NCI-H2081 (cell line): ENCODE results near the gene USE1.

ENCODE experiments used
- DNase-seq, 2 experiments: peaks; one replicate each; lab custom pipeline; 2025; lab: John Stamatoyannopoulos, UW

Gene USE1

DNA sequence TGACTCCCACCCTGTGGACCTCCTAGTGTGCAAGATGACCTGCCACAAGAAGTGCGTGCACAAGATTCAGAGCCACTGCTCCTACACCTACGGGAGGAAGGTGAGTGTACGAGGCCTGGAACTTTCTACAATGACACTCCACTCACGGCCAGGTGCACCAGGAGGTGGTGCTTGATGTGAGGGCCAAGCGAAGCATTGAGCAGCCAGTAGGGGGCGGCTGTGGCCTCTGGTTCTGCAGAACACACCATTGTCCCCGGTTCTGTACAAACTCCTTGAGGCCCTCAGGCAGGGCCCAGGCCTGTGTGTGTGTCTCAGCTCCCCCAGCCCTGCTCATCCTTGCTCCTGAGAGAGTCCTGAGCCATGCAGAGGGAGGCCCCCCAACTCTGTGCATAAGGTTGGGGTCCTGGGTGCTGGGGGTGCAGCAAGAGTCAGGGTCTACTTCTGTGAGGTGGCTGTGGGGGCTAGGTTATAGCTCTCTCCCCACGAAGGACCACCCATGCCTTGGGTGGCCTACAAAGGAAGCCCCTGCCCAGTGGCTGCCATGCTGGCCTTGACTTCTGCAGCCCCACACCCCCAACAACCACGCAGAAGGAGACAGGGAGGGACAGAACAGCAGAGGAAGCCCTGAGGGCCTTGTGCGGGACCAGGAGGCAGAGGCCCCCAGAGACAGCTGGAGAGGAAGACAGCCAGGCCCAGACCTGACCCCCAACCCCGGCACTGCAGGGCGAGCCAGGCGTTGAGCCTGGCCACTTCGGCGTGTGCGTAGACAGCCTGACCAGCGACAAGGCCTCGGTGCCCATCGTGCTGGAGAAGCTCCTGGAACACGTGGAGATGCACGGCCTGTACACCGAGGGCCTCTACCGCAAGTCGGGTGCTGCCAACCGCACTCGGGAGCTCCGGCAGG lies 9.7 kb upstream of the USE1 start:
- peak in 1 of 2 experiments; percentile 29 for DNase-seq

DNA sequence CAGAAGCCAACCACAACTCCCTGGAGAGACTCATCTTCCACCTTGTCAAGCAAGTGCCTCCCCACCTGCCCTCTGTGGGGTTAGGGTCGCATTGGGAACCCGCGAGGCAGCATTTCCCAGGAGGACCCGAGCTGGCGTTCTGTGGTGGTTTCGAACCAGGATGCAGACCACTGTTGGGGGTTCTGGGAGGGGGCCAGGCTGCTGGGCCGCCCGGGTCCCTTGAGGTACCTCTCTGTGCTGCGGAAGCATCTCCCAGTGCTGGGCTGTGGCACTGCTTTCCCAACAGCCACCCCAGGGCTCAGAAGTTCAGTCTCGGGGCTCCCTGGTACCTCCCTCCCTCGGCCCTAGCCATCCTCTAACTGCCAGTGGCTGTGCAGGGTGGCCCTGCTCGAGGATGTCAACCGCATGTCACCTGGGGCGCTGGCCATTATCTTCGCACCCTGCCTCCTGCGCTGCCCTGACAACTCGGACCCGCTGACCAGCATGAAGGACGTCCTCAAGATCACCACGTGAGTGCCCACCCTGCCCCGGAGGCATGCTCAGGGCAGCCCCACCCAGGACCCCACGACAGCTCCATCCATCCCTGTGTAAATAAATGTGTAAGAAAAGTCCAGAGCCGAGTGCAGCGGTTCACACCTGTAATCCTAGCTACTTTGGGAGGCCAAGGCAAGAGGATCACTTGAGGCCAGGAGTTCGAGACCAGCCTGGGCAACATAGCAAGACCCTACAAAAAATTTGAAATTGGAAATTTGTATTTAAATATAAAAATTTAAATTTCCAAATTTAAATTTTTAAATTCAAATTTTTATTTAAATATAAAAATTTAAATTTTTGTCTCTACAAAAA lies 8.2 kb upstream of the USE1 start:
- DNase-seq: no peak

DNA sequence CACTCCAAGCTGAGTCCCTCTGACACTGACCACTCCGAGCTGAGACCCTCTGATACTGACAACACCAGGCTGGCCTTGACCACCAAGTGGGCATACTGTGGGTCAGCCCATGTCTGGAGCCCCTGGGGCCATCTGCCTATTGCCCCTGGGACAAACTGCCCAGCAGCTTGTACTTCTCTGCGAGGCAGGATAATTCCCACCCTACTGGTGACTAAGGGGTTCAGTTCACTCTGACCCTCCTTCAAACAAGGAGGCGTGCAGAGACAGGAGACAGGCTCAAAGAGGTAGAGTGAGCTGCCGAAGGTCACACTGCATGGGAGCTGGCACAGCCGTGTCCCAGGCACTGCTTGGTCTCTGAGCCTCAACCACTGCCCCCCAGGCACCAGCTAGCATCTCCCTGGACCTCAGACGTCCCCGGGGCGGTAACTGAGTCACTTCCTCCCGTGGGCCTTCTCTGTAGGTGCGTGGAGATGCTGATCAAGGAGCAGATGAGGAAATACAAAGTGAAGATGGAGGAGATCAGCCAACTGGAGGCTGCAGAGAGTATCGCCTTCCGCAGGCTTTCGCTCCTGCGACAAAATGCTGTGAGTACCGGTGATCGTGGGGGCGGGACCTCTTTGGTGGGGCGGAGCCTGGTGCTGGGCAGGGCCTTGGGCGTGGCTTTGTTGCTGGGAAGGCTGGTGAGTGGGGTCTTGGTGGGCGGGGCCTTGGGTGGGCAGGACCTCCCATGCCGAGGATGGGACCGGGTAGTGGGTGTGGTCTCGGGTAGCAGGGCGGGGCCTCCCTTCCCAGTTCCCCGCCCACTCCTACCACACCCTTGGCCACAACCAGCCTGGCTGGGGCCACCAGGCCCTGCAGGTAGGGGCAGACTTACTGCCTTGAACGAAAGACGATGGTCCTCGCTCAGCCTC lies 5.8 kb upstream of the USE1 start:
- no peak for DNase-seq

DNA sequence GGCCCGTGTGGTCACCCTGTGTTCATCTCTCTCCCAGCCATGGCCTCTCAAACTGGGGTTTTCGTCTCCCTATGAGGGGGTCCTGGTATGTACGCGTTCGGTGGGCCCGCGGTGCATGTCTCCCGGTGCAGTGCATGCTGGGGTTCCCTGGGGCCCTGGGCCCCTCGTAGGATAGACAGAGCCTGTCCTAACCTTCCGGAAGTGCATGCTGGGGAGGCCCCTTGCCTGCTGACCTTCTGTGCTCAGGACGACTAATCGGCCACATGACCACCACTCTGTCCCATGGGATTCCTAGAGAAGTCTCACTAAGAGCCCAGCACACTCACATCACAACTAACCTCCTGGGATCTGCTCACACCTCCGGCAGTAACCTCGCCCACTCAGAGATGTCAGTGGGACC lies 4.9 kb upstream of the USE1 start:
- no peak for DNase-seq

DNA sequence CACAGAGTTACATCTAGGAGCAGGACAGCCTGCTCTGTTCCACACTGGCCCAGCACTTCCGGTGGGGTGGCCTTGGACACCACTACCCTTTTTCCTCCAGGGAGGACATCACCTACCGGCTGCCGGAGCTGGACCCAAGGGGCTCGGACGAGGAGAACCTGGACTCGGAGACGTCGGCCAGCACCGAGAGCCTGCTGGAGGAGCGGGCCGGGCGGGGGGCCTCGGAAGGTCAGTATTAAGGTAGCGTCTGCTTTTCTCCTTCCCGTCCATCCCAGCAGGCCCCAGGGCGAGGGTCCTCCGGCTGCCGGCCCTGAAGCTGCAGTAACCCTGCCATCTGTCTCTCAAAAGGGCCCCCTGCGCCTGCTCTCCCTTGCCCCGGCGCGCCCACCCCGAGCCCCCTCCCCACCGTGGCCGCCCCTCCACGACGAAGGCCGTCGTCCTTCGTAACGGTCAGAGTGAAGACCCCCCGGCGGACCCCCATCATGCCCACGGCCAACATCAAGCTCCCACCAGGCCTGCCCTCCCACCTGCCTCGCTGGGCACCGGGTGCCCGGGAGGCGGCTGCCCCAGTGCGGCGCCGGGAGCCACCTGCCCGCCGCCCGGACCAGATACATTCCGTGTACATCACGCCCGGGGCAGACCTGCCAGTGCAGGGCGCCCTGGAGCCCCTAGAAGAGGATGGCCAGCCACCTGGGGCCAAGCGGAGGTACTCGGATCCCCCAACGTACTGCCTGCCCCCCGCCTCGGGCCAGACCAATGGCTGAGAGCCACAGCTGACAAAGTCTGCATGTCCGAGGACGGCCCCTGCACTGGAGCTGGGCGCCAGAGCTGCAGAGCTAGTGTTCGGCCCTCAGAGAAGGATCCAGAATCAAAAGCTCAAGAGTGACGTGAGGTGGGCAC lies 3.4 kb upstream of the USE1 start:
- no peak for DNase-seq

DNA sequence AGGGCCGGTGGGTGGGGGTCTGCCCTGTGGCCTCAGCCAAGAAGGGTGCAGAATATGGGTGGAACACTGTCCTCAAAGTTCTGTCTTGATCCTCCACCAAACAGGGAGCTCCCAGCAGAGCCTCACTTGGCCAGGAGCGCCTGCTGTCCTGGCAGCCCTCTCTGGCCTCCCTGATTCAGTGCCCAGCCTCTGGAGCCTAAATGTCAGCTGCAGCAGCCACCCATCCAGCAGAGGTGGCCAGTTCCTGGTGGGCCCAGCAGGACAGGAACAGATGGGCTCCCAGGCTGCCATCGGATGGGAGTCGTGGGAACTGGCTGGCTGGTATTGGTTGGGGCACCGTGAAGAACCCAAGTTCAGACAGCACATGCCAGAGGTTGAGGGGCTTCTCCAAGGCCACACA lies 1.8 kb upstream of the USE1 start:
- DNase-seq: no peak

DNA sequence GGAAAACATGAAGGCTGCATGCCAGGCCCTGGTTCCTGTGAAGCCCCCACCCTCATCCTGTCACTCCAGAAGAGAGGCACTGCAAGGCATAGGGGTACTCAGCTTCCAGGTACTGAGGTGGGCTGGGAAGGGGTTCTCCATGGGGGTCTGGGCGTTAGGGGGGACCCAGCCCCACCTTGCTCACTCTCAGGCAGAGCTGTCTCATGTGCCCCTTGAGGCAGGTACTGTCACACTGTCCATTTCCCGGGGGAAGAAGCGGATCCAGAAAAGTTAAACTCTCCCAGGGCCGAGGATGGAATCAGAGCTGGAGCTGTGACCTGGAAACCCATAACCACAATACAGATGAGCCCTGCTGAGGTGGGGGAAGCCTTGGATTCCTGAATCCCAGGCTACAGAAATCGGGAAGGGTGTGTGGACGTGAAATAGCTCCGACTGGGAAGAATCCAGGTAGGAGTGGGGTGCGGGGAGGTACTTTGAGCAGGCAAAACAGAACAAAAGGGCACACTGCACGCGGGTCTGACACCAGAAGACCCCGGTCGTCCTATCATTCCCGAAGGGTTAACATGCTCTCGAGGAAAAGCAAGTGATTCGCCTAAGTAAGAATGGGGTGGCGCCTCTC lies 540 bp upstream of the USE1 start:
- no peak for DNase-seq

DNA sequence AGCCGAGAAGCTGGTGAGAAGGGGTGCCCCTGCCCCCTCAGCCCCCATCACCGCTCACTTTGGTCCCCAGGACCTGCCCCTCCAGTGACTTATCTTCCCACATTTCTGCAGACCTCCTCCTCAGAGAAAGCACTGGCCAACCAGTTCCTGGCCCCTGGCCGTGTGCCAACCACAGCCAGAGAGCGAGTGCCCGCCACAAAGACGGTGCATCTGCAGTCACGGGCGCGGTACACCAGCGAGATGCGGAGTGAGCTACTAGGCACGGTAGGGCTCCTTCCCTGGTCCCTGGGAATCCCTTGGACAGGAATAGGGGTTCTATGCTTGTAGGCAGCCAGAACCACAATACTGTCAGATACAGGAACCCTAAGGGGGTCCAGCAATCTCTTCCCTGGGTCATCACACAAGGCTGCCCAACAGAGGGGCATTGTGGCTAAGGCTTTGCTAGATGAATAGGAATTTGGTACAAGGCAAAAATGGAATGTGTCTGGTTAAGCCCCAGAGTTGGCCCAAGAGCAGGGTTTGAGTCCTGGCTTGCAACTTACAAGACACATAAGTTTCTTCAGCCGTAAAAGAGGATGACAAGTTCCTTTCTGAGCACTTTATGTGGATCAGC lies 1.0 kb downstream of the USE1 start:
- peak in 1 of 2 experiments; percentile 19 for DNase-seq

DNA sequence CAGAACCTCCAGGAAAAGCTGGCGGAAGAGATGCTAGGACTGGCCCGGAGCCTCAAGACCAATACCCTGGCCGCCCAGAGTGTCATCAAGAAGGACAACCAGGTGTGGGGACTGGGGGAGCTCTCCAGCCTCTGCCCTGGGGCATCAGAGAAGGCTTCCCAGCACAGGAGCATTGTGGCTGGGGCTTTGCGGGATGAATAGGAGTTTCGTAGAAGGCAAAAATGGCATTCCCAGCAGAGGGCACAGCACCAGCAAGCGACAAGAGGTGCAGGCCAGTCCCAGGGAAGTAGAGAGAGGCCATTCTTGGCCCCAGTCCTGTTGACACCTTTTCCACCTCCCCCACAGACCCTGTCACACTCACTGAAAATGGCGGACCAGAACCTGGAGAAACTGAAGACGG lies 4.1 kb downstream of the USE1 start:
- DNase-seq: no peak

DNA sequence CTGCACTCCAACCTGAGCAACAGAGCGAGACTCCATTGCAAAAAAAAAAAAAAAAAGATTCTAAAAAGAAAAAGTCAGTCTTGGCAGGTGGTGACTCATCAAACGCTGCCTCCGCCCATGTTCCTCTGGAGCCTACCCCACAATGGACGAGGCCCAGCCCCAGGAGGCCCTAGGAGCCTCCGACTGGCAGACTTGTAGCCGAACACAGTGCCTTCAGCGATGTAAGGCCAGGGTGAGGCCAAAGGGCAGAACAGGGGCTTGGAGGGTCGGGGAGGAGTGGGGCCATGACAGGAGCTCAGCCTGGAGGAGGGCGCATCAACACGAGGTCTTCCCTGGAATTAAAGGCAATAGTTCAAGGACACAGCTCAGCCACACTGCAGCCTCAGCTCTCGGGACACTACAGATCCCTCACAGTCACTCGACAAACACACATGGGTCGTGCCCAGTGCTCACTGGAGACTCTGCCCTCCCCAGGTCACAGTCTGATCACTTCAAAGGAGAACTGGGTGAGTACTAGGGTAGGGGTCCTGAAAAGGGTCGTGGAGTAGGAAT lies 5.1 kb downstream of the USE1 start:
- no peak for DNase-seq

DNA sequence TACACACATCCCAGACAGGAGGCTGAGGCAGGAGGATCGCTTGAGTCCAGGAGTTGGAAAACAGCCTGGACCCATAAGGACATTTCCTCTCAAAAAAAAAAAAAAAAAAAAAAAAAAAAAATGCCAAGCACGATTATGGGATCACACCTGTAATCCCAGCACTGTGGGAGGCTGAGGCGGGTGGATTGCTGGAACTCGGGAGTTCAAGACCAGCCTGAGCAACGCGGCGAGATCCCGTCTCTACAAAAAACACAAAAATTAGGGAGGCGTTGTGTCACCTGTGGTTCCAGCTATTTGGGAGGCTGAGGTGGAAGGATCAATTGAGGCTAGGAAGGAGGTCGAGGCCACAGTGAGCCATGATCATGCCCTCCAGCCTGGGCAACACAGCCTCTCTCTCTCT lies 9.9 kb downstream of the USE1 start:
- DNase-seq: no peak

DNA sequence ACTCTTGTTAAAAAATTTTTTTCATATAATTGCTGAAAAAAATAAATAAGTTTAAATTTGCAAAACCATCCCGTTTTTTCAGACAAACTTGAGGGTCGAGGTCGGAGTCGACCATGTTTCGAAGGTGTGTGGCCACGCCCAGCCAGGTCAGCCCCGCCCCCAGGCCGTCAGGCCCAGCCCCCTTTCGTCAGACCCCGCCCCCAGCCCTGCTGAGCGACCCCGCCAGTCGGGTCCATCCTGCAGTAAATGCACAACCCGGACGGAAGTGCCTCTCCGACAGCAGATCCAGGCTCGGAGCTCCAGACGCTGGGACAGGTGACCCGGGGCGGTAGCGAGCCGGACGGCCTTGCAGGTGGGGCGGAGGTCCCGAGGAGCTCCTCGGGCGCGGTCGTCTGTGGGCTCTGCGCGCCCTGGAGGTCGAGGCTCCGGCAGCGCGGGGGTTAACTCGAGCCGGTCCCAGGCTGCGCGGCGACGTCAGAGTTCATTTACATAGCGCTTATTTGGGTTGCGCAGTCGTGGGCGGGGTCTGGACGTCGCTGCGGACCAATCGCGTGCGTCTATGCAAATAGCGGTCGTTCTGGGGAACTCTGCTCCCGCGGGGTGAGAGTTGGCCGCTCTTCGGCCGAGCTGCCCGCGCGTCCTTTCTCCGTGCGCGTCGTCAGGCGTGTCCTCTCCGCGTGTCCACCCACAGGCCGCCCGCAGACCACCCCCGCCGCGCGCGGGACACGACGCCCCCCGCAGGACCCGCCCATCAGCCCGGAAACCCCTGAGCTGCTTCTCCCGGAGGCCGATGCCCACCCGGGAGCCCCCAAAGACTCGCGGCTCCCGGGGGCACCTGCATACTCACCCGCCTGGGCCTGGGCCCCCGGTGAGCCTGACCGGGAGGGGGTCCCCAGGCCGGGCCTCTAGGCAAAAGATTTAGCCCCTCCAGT lies 11.1 kb downstream of the USE1 start, which contains the start of gene OCEL1:
OCEL1 (plus strand) TSS at position 225 of the 932 bp plus-strand sequence; CDS start at position 247, 22 bp downstream.
- peak; percentile 96 to 97 for DNase-seq

DNA sequence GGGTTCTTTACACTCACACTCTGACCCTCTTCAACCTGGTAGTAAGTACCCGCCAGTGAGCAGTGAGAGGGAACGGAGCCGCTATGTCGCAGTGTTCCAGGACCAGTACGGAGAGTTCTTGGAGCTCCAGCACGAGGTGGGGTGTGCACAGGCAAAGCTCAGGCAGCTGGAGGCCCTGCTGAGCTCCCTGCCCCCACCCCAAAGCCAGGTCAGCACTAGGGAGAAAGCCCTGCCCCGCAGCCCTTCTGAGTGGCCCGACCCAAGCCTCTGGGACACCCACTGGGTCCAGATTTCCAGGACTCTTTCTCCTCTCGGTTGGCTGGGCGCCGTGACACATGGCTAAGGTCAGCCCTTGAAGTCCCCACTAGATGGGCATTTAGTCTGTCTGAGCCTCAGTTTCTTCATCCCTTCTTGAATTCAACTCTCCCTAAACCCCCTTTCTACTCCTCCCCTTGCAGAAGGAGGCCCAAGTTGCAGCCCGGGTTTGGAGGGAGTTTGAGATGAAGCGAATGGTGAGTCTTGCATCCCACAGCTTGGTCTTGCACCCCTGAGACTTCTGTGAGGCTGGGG lies 12.7 kb downstream of the USE1 start:
- no peak for DNase-seq

DNA sequence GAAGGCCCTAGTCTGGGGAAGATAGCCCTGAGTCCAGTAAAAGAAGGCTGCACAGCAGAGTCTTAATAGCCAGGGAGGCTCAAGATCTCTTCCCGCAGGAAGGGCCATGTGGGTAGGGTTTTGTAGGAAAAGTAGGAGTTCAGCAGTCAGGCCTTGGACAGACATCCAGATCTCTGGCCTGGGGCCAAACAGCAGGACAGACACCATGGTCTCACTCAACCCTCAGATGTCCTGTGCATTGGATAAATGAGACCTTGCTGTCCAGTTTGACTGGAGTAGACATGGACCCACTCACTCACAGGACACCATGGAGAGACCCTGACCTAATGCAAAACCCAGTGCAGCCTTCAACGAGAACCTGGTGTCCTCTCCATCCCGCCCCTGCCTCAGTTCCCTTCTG lies 14.7 kb downstream of the USE1 start:
- no peak for DNase-seq

DNA sequence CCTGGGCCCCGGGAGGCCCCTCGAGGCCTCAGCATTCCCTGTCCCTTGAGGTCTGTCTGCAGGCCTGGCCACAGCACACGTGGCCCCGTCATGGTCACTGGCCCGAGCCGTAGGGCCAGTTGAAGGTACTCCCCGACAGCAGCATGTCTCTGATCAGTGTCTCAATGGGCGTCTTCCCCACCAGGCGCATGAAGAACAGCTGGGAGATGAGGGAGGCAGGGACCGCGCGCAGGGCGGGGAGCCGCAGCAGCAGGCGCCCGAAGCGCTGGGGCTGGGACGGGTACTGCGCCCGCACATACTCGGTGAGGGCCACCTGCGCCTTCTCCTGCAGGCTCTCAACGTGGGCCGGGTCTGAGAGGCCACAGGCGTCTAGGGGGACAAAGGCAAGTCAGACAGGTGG lies 17.1 kb downstream of the USE1 start:
- DNase-seq: no peak

DNA sequence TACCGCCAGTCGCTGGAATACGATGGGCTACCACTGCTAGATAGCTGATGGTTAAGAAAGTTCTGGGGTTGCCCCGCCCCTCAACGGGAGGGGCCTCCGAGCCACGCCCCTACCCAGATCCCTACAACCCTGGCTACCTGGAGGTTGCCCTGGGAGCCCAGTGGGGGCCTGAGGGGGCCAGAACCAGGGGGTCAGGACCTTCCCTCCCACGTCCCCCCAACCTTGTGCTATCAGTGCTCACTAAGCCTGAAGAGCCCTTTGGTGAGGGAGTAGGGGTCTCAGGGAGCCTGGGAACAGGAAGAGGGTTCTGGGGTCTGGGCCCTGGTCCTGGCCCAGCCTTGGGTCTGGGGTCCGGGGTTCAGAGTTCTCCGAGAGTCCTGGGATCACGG lies 19.7 kb downstream of the USE1 start:
- peak; percentile 50 to 61 for DNase-seq

DNA sequence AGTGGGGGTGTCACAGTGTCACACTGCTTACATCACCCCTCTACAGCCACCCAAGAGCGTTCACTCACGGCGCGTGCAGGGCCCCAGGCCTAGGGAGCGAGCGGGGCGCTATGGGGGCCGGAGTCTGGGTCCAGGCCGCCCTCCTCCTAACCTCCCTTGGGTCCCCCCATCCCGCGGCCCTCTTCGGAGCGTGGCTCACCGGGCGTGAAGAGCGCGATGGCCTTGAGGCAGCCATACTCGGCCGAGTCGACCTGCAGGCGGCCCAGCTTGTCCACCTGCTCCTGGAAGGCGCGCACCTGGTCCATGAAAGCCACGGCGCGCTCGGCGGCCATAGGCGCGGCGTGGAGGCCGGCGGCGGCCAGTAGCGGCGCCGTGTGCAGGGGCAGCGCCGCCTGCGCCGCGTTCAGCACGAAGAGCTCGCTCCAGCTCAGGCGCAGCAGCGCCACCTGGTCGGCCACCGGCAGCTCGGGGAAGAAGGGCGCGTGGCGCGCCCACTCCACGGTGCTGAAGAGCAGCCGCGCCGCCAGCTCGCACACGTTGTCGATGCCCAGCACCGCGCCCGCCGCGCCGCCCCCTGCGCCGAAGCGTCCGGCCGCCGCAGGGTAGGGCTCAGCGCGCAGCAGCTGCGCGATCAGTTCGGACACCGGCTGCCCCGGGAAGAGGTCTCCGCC lies 20.3 kb downstream of the USE1 start:
- peak; percentile 36 to 77 for DNase-seq
